GM18502 (cell line): ENCODE measurements around the gene SPPL2A.
A peak's percentile ranks its signal among the peaks of the same experiment; 100 is the strongest.

Experiments used
- ATAC-seq: cut with Tn5 transposase; IDR thresholded peaks from one replicate; pipeline ENCODE4 v1.9.1; 2021; ENCODE audit warnings: mild to moderate bottlenecking; ENCODE audit not compliant: unreplicated experiment, poor library complexity

Gene SPPL2A

GRCh38 chr15:50774450-50774849 is 8.9 kb upstream of the SPPL2A start:
- ATAC-seq, result no peak

- no peak for ATAC-seq
These were observed 7.9 kb upstream of the SPPL2A start for GRCh38 chr15:50773389-50773788.

GRCh38 chr15:50767332-50767861 is 1.9 kb upstream of the SPPL2A start:
- ATAC-seq, result no peak

GRCh38 chr15:50764461-50765194 is 878 bp downstream of the SPPL2A start:
- ATAC-seq, result peak; percentile 27

GRCh38 chr15:50758712-50759205 is 6.7 kb downstream of the SPPL2A start:
- no peak for ATAC-seq

GRCh38 chr15:50753463-50753862 is 12.0 kb downstream of the SPPL2A start:
- no peak for ATAC-seq

- ATAC-seq, result no peak
These were observed 14.1 kb downstream of the SPPL2A start for GRCh38 chr15:50751394-50751793.

- no peak for ATAC-seq
These were observed 15.2 kb downstream of the SPPL2A start for GRCh38 chr15:50750227-50750705.

GRCh38 chr15:50747523-50747922 is 18.0 kb downstream of the SPPL2A start:
- no peak for ATAC-seq

- ATAC-seq, result no peak
These were observed 20.9 kb downstream of the SPPL2A start for GRCh38 chr15:50744601-50745000.

- no peak for ATAC-seq
These were observed 24.6 kb downstream of the SPPL2A start for GRCh38 chr15:50740955-50741354.

GRCh38 chr15:50736823-50737222 is 28.7 kb downstream of the SPPL2A start:
- no peak for ATAC-seq

GRCh38 chr15:50735156-50735555 is 30.4 kb downstream of the SPPL2A start:
- no peak for ATAC-seq

GRCh38 chr15:50726315-50726714 is 39.2 kb downstream of the SPPL2A start:
- ATAC-seq, result no peak

- ATAC-seq, result no peak
These were observed 46.8 kb downstream of the SPPL2A start for GRCh38 chr15:50718700-50719125.

- ATAC-seq, result no peak
These were observed 53.5 kb downstream of the SPPL2A start for GRCh38 chr15:50712018-50712417.

- no peak for ATAC-seq
These were observed 54.9 kb downstream of the SPPL2A start for GRCh38 chr15:50710585-50710984.

GRCh38 chr15:50707878-50708427 is 57.6 kb downstream of the SPPL2A start:
- ATAC-seq, result no peak

GRCh38 chr15:50702762-50703334 is 62.7 kb downstream of the SPPL2A start:
- ATAC-seq, result no peak

GRCh38 chr15:50698101-50698500 is 67.4 kb downstream of the SPPL2A start:
- no peak for ATAC-seq

GRCh38 chr15:50697109-50697797 is 68.3 kb downstream of the SPPL2A start:
- ATAC-seq, result no peak
